CD4-positive, CD25-positive, alpha-beta regulatory T cell (primary cell): ENCODE results near the gene LRRK1. TPM values are rescaled to one million over a fixed set of nuclear protein-coding genes. Genes with fewer than 3 reads are reported as not detected.

Source experiments
- ATAC-seq, 2 donors: fragments of 150-1000 bp; cut with Tn5 transposase; one replicate each; pipeline ENCODE4 v1.10.0; 2021; ENCODE audit warnings: low read depth in 2 of 2, moderate number of reproducible peaks in 2 of 2, moderate library complexity in 1 of 2
- DNase-seq, 3 donors: peaks; one replicate each; pipeline versions ENCODE4 v3.0.0 to v3.0.0-alpha.2; 2012 to 2022; ENCODE audit warnings: mixed read lengths in 1 of 3
- H3K27ac ChIP-seq: one replicate; pipeline ENCODE4 v1.7.0; 2013; ENCODE audit warnings: mild to moderate bottlenecking, low read length; ENCODE audit not compliant: insufficient read depth, poor library complexity, severe bottlenecking
- H3K27me3 ChIP-seq: one replicate; pipeline ENCODE4 v1.7.0; 2013; ENCODE audit warnings: low read length; ENCODE audit not compliant: control insufficient read depth, insufficient read depth
- H3K36me3 ChIP-seq: one replicate; pipeline ENCODE4 v1.7.0; 2013; ENCODE audit warnings: mild to moderate bottlenecking, low read length, moderate library complexity; ENCODE audit not compliant: control insufficient read depth, insufficient read depth
- H3K4me1 ChIP-seq: 2 replicates; pipeline ENCODE4 v1.7.0; 2013; ENCODE audit warnings: mild to moderate bottlenecking, low read length; ENCODE audit not compliant: insufficient read depth, control insufficient read depth, poor library complexity, severe bottlenecking
- H3K4me3 ChIP-seq: one replicate; pipeline ENCODE4 v1.7.0; 2013; ENCODE audit warnings: low read depth, mild to moderate bottlenecking, low read length, moderate library complexity
- H3K9me3 ChIP-seq, 2 experiments: 1 replicate in 1 of 2; 2 replicates in 1 of 2; pipeline ENCODE4 v1.7.0; 2013; ENCODE audit warnings: low read length in 2 of 2, mild to moderate bottlenecking in 1 of 2, moderate library complexity in 1 of 2; ENCODE audit not compliant: control insufficient read depth in 2 of 2
- H3K27ac Mint-ChIP-seq, 3 donors: one replicate each; pipeline ENCODE4 v1.8.0; 2020 to 2022; ENCODE audit warnings: mild to moderate bottlenecking in 3 of 3, mixed read lengths in 3 of 3, moderate library complexity in 2 of 3
- H3K27me3 Mint-ChIP-seq: one replicate; pipeline ENCODE4 v1.8.0; 2022; ENCODE audit warnings: mild to moderate bottlenecking, mixed read lengths
- H3K36me3 Mint-ChIP-seq: one replicate; pipeline ENCODE4 v1.8.0; 2020; ENCODE audit warnings: mixed read lengths
- H3K4me1 Mint-ChIP-seq, 4 donors: one replicate each; pipeline ENCODE4 v1.8.0; 2020 to 2022; ENCODE audit warnings: mixed read lengths in 4 of 4, mild to moderate bottlenecking in 1 of 4
- H3K4me3 Mint-ChIP-seq, 4 donors: one replicate each; pipeline ENCODE4 v1.8.0; 2020 to 2022; ENCODE audit warnings: mild to moderate bottlenecking in 4 of 4, mixed read lengths in 4 of 4, moderate library complexity in 3 of 4
- H3K9me3 Mint-ChIP-seq, 7 donors: one replicate each; pipeline ENCODE4 v1.8.0; 2020 to 2022; ENCODE audit warnings: mixed read lengths in 7 of 7, mild to moderate bottlenecking in 3 of 7, moderate library complexity in 2 of 7
- polyA plus RNA-seq, 4 donors: library from polyadenylated mRNA; unstranded; fragments of 300-500 nt; fragmentation: Illumina TruSeq; gene quantifications; one replicate each; pipeline ENCODE4 v1.2.3, GENCODE V29; 2021
- total RNA-seq: library from RNA; stranded (reverse); gene quantifications from one replicate; pipeline ENCODE4 v1.2.3, GENCODE V29; 2022

LRRK1 gene
- total and polyA plus RNA-seq, 5 donors from 2014 or later, result 0.06 to 0.17 TPM; not detected in 3

DNA sequence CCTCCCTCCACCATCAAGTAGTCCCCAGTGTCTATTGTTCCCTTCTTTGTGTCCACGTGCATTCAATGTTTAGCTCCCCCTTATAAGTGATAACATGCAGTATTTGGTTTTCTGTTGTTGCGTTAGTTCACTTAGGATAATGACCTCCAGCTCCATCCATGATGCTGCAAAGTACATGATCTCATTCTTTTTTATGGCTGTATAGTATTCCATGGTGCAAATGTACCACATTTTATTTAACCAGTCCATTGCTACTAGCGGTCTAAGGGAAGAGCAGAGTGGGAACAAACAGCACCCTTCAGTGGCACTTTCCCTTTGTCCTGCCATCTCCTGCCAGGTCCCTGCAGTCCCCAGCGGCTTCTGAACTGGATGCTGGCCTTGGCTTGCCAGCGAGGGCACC lies 69.1 kb downstream of the LRRK1 start:
- no peaks in the 10 kb centered on the region for H3K36me3 Mint-ChIP-seq
- Histone ChIP-seq H3K4me1 (no peaks in the 10 kb centered on the region), H3K4me3 (no peak overlapping the region), H3K9me3 (no peaks in the 10 kb centered on the region), H3K27ac (no peak overlapping the region), H3K36me3 (no peaks in the 10 kb centered on the region), H3K27me3 (peaks cover 8% of the 10 kb centered on the region)
- no peak for ATAC-seq
- peaks cover 10% of the 10 kb centered on the region for H3K27me3 Mint-ChIP-seq
- peaks cover 0 to 4% (median 0%) of the 10 kb centered on the region in 7 donors for H3K9me3 Mint-ChIP-seq
- no peak for DNase-seq
- no peaks in the 10 kb centered on the region for H3K4me1 Mint-ChIP-seq
- no peak overlapping the region for H3K27ac Mint-ChIP-seq
- H3K4me3 Mint-ChIP-seq, result no peak overlapping the region

DNA sequence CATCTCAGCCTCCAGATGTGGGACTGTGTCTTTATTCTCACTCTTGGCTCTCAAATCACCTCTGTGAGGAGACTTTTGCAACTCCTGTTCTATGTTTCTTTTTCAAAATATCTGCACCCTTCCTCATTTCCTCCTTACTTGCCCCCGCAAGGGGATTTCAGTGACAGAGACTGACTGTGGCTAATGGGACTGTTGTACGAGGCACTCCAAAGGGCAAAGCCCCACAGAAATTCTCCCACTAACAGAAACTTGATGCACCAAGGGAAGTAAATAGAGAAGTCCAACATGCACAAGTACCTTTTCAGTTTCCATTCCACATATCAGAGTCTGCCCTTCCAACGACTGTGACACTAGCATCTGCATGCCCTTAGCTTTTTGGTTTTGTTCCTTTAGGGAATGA lies 69.7 kb downstream of the LRRK1 start:
- Histone ChIP-seq H3K27me3 (peaks cover 8% of the 10 kb centered on the region), H3K9me3 (no peaks in the 10 kb centered on the region), H3K27ac (no peak overlapping the region), H3K4me1 (no peaks in the 10 kb centered on the region), H3K36me3 (no peaks in the 10 kb centered on the region), H3K4me3 (no peak overlapping the region)
- Mint-ChIP-seq H3K9me3 (peaks cover 0 to 4% (median 0%) of the 10 kb centered on the region in 7 donors), H3K4me1 (no peaks in the 10 kb centered on the region), H3K4me3 (no peak overlapping the region), H3K36me3 (no peaks in the 10 kb centered on the region), H3K27me3 (peaks cover 10% of the 10 kb centered on the region), H3K27ac (no peak overlapping the region)
- ATAC-seq (no peak), DNase-seq (no peak)

DNA sequence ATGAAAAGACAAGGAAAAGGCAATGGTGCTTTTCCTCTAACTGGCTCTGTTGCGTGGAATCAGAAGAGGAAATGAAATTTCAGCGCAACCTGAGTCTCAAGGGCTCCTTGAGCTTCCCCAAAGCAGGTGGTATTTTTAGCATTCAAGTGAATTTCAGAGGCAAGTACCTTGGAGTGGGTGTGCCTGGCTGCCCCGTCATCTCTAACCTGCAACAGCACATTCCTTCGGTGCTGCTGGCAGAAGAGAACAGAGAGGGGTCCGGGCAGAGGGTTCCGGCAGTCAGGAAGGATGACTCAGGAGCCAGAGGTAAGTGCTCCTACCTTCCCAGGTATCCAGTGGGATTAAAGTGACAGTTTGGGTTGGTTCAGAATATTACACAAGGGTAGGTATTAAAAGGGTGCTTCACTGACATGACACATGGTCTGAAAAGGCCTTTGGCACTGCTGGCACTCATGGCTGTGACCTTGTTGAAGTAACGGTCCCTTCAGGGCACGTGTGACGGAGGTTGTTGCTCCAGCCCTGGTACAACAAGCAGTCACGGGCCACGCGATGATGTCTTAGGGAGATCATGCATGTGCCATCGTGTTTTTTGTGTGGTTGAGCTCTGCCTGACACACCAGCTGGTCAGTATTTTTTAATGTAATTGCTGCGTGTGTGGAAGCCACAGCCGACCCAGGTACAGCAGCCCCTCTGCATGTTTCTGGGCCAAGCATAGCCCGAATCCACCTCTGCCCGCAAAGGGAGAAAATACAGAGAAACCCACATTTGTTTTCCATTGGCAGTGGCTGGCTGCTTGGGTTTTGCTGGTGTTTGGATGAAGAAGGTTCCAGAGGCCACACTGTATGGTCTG lies 75.7 kb downstream of the LRRK1 start:
- Histone ChIP-seq H3K36me3 (no peaks in the 10 kb centered on the region), H3K4me3 (no peak overlapping the region), H3K9me3 (no peaks in the 10 kb centered on the region), H3K4me1 (no peaks in the 10 kb centered on the region), H3K27ac (no peak overlapping the region), H3K27me3 (peaks cover 8% of the 10 kb centered on the region)
- no peak for ATAC-seq
- H3K4me3 Mint-ChIP-seq, result no peak overlapping the region
- DNase-seq, result no peak
- no peaks in the 10 kb centered on the region for H3K27me3 Mint-ChIP-seq
- no peak overlapping the region for H3K27ac Mint-ChIP-seq
- H3K9me3 Mint-ChIP-seq, result no peaks in the 10 kb centered on the region
- H3K4me1 Mint-ChIP-seq, result no peaks in the 10 kb centered on the region
- no peaks in the 10 kb centered on the region for H3K36me3 Mint-ChIP-seq

DNA sequence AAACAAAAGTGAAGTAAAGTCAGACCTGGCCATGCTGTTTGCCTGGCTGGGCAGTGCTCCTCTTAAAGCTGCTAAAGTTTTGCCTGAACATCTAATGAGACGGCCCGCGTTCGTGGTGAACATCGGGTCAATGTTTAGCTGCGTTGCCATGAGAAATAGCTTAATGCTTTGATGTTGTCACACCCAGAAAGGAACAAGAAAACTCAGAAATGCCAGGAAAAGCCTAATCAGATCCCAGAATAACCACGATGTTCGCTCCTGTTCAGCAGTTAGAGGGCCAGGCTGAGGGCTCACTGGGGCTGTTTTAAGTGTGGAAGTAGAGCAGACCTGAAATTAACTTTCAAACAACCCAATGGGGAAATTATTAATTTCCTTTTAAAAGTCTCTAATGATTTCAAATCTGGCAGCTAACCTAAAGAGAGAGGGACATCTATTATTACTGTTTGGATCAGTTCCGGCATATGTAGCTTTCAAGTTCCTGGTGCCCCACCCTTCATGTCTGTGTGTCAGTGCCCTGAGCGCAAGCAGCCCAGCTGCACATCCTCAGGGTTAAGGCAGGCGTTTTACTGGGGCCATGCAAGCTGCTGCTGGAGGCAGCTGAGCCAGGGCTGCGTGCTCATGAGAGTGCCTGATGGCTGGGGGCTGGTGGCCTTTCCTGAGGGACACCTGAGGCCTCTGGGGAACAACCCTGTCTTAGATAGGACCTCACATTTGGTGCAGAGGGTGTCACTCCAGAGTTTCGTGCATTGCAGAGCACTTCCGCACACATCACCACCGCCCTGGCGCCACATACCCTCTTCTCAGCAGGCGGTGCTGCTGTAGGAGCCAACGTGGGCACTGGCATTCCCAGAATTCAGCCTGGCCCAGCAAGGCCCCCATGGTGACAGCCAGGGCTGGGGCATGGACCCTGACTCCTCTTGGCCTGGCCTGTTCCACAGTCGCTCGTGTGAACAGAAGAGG lies 76.6 kb downstream of the LRRK1 start:
- H3K4me1 ChIP-seq, result no peaks in the 10 kb centered on the region
- no peak overlapping the region for H3K4me3 Mint-ChIP-seq
- H3K27ac Mint-ChIP-seq, result no peak overlapping the region
- H3K27me3 Mint-ChIP-seq, result peaks cover 7% of the 10 kb centered on the region
- no peaks in the 10 kb centered on the region for H3K36me3 ChIP-seq
- H3K9me3 Mint-ChIP-seq, result no peaks in the 10 kb centered on the region
- DNase-seq (no peak), ATAC-seq (no peak)
- no peaks in the 10 kb centered on the region for H3K4me1 Mint-ChIP-seq
- no peak overlapping the region for H3K27ac ChIP-seq
- H3K36me3 Mint-ChIP-seq, result no peaks in the 10 kb centered on the region
- H3K9me3 ChIP-seq, result no peaks in the 10 kb centered on the region
- peaks cover 8% of the 10 kb centered on the region for H3K27me3 ChIP-seq
- H3K4me3 ChIP-seq, result no peak overlapping the region

- peaks cover 20% of the 10 kb centered on the region for H3K27me3 Mint-ChIP-seq
- no peaks in the 10 kb centered on the region for H3K36me3 Mint-ChIP-seq
- peaks cover 3% of the 10 kb centered on the region for H3K27me3 ChIP-seq
- no peak overlapping the region for H3K4me3 ChIP-seq
- no peaks in the 10 kb centered on the region for H3K4me1 Mint-ChIP-seq
- H3K9me3 ChIP-seq, result no peaks in the 10 kb centered on the region
- peaks cover 0 to 3% (median 0%) of the 10 kb centered on the region in 7 donors for H3K9me3 Mint-ChIP-seq
- no peaks in the 10 kb centered on the region for H3K4me1 ChIP-seq
- no peak overlapping the region for H3K27ac Mint-ChIP-seq
- ATAC-seq, result no peak
- no peak overlapping the region for H3K4me3 Mint-ChIP-seq
- no peak for DNase-seq
- no peak overlapping the region for H3K27ac ChIP-seq
- H3K36me3 ChIP-seq, result no peaks in the 10 kb centered on the region
Observed at GRCh38 chr15:100997442-100997841, 78.3 kb downstream of the LRRK1 start.

DNA sequence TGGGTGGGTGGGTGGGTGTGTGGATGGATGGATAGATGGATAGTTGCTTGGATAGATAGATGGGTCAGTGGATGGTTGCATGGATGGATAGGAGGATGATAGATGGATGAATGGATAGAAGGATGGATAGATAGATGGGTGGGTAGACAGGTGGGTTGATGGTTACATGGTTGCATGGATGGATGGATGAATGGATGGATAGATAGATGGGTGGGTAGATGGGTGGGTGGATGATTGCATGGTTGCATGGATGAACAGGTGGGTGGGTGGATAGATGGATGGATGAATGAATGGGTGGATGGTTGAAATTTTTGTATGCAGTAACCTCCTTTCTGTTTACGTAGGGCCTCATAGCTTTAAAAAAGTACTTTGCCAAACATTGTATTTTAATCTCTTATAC lies 79.5 kb downstream of the LRRK1 start:
- no peaks in the 10 kb centered on the region for H3K9me3 ChIP-seq
- ATAC-seq, result no peak
- Mint-ChIP-seq H3K4me1 (no peaks in the 10 kb centered on the region), H3K9me3 (peaks cover 0 to 3% (median 0%) of the 10 kb centered on the region in 7 donors), H3K4me3 (no peak overlapping the region), H3K36me3 (no peaks in the 10 kb centered on the region), H3K27me3 (peaks cover 20% of the 10 kb centered on the region), H3K27ac (no peak overlapping the region)
- H3K36me3 ChIP-seq, result no peaks in the 10 kb centered on the region
- no peak overlapping the region for H3K27ac ChIP-seq
- no peak overlapping the region for H3K4me3 ChIP-seq
- H3K4me1 ChIP-seq, result no peaks in the 10 kb centered on the region
- DNase-seq, result no peak
- peaks cover 3% of the 10 kb centered on the region for H3K27me3 ChIP-seq

DNA sequence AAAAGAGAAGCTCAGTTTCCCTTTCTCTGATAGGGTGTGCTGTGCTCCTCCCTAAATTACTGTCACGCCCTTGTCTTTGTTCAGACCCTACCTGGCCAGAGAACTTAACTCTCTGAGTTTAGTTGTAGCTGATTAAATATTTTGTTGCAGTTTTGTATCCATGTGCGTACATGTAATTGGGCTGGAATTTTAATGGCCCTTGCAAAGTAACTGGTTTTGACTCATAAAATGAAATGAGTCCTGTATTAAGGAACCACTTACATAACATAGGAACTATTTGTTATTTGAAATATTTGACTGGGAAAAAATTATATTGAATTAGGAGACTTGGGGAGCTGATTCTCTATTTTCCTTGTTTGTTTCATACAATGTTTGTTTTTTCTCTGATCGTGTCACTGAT lies 80.2 kb downstream of the LRRK1 start:
- Mint-ChIP-seq H3K36me3 (no peaks in the 10 kb centered on the region), H3K9me3 (peaks cover 0 to 3% (median 0%) of the 10 kb centered on the region in 7 donors), H3K27me3 (peaks cover 20% of the 10 kb centered on the region), H3K4me1 (no peaks in the 10 kb centered on the region), H3K4me3 (no peak overlapping the region), H3K27ac (no peak overlapping the region)
- H3K27ac ChIP-seq, result no peak overlapping the region
- ATAC-seq (no peak), DNase-seq (no peak)
- peaks cover 3% of the 10 kb centered on the region for H3K27me3 ChIP-seq
- H3K9me3 ChIP-seq, result no peaks in the 10 kb centered on the region
- H3K4me1 ChIP-seq, result no peaks in the 10 kb centered on the region
- no peaks in the 10 kb centered on the region for H3K36me3 ChIP-seq
- H3K4me3 ChIP-seq, result no peak overlapping the region
